ENCODE data around the gene C1orf159.
A peak's percentile ranks its signal among the peaks of the same experiment; 100 is the strongest.
"Not testable (repeated sequence)": the region's sequence is repeated elsewhere in the genome, so short reads cannot be mapped to it uniquely, and the experiment has no call there.

The C1orf159 gene

DNA sequence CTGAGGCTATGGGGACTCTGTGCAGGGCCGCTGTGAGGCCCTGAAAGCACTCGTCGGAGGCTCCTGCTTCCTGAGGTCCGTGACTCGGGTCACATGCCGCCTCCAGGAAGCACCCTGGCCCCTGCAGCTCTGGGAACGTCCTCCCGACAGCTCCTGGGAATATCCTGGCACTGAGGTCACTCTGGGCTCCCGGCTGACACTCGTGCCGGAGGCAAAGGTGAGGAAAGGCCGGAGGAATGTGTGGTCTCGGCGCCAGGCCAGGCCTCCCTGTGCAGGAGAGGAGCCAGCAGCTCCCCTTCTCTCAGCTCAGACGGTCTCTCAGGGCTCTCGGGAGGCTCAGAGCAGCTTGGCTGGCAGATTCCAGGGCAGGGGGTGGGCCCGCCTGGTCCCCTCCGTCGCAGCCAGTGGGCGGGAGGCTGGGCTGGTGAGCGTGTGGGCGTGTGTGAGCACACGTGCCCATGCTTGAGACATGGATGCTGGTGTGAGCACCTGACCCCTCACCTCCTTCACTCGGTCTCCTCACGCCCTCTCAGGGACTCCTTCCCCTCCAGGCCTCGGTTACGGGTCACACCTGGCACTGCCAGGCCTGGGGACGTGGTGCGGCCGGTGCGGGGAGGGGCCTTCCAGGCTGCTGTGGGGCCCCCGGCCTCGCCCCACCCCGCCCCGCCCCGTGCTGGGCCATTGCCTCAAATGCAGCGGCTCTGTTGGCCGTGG, 36.3 kb downstream of the C1orf159 start:
- Histone ChIP-seq H3K4me3 (ENCODE audit: low read length in 2 of 2) (peak overlapping the region; percentile 31 to 56), H3K27ac (replicated peaks; ENCODE audit: low read length) (peak overlapping the region; percentile 21)

DNA sequence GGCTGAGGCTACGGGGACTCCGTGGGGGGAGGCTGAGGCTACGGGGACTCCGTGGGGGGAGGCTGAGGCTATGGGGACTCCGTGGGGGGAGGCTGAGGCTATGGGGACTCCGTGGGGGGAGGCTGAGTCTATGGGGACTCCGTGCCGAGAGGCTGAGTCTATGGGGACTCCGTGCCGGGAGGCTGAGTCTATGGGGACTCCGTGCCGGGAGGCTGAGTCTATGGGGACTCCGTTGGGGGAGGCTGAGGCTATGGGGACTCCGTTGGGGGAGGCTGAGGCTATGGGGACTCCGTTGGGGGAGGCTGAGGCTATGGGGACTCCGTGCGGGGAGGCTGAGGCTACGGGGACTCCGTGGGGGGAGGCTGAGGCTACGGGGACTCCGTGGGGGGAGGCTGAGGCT, 38.5 kb downstream of the C1orf159 start:
- H2BK12ac ChIP-seq (ENCODE audit: low read length); H3K18ac ChIP-seq (ENCODE audit: low read length); H4K8ac ChIP-seq (ENCODE audit: low read depth, low read length); H3K4me2 ChIP-seq (ENCODE audit: insufficient read depth, low read length, poor library complexity, severe bottlenecking); H4K91ac ChIP-seq (ENCODE audit: low read depth, low read length, poor library complexity); H3K23ac ChIP-seq (ENCODE audit: low read depth, low read length, poor library complexity); H3K9ac ChIP-seq (ENCODE audit: low read depth, low read length, poor library complexity); H3K9me3 ChIP-seq (replicated peaks in 1 of 2; ENCODE audit: control insufficient read depth in 2 of 2, insufficient read depth in 1 of 2, low read depth in 1 of 2, low read length in 2 of 2); DNase-seq (ENCODE audit: low spot score); H2BK5ac ChIP-seq (ENCODE audit: low read length); H3K79me1 ChIP-seq (ENCODE audit: low read depth, low read length); H3K4ac ChIP-seq (ENCODE audit: low read length); H2AK5ac ChIP-seq (ENCODE audit: low read depth, low read length); H3K27ac ChIP-seq (replicated peaks; ENCODE audit: low read length); H3K4me3 ChIP-seq (ENCODE audit: low read length in 2 of 2); H2BK120ac ChIP-seq (ENCODE audit: low read depth, low read length); H2AFZ ChIP-seq (ENCODE audit: low read length); H2BK15ac ChIP-seq (ENCODE audit: low read length); H3K14ac ChIP-seq (ENCODE audit: low read length); H3K36me3 ChIP-seq (replicated peaks in 1 of 2; ENCODE audit: control insufficient read depth in 2 of 2, insufficient read depth in 2 of 2, low read length in 2 of 2): not testable (repeated sequence)
- Histone ChIP-seq H3K4me1 (ENCODE audit: control insufficient read depth in 2 of 2, insufficient read depth in 1 of 2, low read depth in 1 of 2, low read length in 2 of 2) (peaks cover 10 to 11% of the 10 kb centered on the region in 2 donors), H3K27me3 (ENCODE audit: control insufficient read depth in 3 of 3, insufficient read depth in 3 of 3, low read depth in 1 of 3, low read length in 3 of 3) (peaks cover 0 to 33% (median 0%) of the 10 kb centered on the region in 3 experiments)
- no CpG with 5 or more reads among the region's 21 CpGs for WGBS, 2 donors (ENCODE audit: extremely low coverage in 2 of 2, insufficient read length in 2 of 2, insufficient replicate concordance in 1 of 2)

More for the DNA sequence above, 36.3 kb downstream of the C1orf159 start:
- peak overlapping the region; percentile 53 for H3K9ac ChIP-seq (ENCODE audit: low read depth, low read length, poor library complexity)
- H3K14ac ChIP-seq (ENCODE audit: low read length), result no peak overlapping the region
- H3K79me1 ChIP-seq (ENCODE audit: low read depth, low read length), result peaks cover under 1% of the 10 kb centered on the region
- no CpG with 5 or more reads among the region's 38 CpGs for WGBS, 2 donors (ENCODE audit: extremely low coverage in 2 of 2, insufficient read length in 2 of 2, insufficient replicate concordance in 1 of 2)
- peak overlapping the region; percentile 63 for H2BK12ac ChIP-seq (ENCODE audit: low read length)
- H2AK5ac ChIP-seq (ENCODE audit: low read depth, low read length), result peak overlapping the region; percentile 41
- peak overlapping the region; percentile 61 for H3K4me2 ChIP-seq (ENCODE audit: insufficient read depth, low read length, poor library complexity, severe bottlenecking)
- peaks cover 9 to 11% of the 10 kb centered on the region in 2 donors for H3K4me1 ChIP-seq (ENCODE audit: control insufficient read depth in 2 of 2, insufficient read depth in 1 of 2, low read depth in 1 of 2, low read length in 2 of 2)
- peak overlapping the region; percentile 25 for H2BK15ac ChIP-seq (ENCODE audit: low read length)
- peaks cover 0 to 2% of the 10 kb centered on the region in 2 donors for H3K36me3 ChIP-seq (replicated peaks in 1 of 2; ENCODE audit: control insufficient read depth in 2 of 2, insufficient read depth in 2 of 2, low read length in 2 of 2)
- H2AFZ ChIP-seq (ENCODE audit: low read length), result peak overlapping the region; percentile 85
- peaks cover 0 to 12% (median 0%) of the 10 kb centered on the region in 3 experiments for H3K27me3 ChIP-seq (ENCODE audit: control insufficient read depth in 3 of 3, insufficient read depth in 3 of 3, low read depth in 1 of 3, low read length in 3 of 3)
- peak overlapping the region; percentile 54 for H2BK120ac ChIP-seq (ENCODE audit: low read depth, low read length)
- peak; percentile 63 for DNase-seq (ENCODE audit: low spot score)
- H3K18ac ChIP-seq (ENCODE audit: low read length), result peak overlapping the region; percentile 92
- peak overlapping the region; percentile 70 for H4K8ac ChIP-seq (ENCODE audit: low read depth, low read length)
- peak overlapping the region; percentile 90 for H2BK5ac ChIP-seq (ENCODE audit: low read length)
- no peak overlapping the region for H4K91ac ChIP-seq (ENCODE audit: low read depth, low read length, poor library complexity)
- H3K4ac ChIP-seq (ENCODE audit: low read length), result peak overlapping the region; percentile 17
- peak overlapping the region; percentile 95 for H3K23ac ChIP-seq (ENCODE audit: low read depth, low read length, poor library complexity)
- no peaks in the 10 kb centered on the region for H3K9me3 ChIP-seq (replicated peaks in 1 of 2; ENCODE audit: control insufficient read depth in 2 of 2, insufficient read depth in 1 of 2, low read depth in 1 of 2, low read length in 2 of 2)

DNA sequence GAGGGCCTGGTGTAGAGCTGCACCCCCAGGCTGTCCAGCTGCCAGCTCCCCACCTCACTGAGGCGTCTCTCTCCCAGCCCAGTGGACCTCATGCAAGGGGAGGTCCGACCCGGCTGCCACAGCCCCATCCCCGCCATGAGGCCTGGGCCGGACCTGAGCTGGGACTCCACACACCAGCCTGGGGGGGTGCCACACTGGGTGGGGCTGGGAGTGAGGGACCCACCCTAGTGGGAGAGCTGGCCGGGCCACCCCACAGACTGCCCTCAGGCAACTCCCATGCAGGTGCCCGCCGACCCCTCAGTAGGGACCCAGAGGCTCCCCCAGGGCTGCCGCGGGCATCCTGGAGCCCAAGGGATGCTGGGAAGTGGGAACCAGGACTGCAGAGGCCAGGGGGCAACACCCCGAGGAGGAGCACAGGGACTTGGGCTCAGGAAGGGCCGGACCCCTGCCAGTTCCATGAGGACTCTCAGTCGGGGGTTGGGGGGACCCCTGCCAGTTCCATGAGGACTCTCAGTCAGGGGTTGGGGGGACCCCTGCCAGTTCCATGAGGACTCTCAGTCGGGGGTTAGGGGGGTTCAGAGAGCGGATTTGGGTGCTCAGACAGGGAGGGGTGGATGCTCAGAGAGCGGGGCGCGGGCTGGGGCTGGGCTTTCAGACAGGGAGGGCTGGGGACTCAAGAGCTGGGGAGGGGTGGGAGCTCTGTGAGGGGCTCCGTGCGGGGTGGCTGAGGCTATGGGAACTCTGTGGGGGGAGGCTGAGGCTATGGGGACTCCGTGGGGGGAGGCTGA, 40.5 kb downstream of the C1orf159 start:
- Histone ChIP-seq H3K4me1 (ENCODE audit: control insufficient read depth in 2 of 2, insufficient read depth in 1 of 2, low read depth in 1 of 2, low read length in 2 of 2) (peaks cover 12 to 17% of the 10 kb centered on the region in 2 donors), H3K4ac (ENCODE audit: low read length) (peak overlapping the region; percentile 23), H2BK5ac (ENCODE audit: low read length) (peak overlapping the region; percentile 11), H2AFZ (ENCODE audit: low read length) (no peak overlapping the region), H3K9me3 (replicated peaks in 1 of 2; ENCODE audit: control insufficient read depth in 2 of 2, insufficient read depth in 1 of 2, low read depth in 1 of 2, low read length in 2 of 2) (no peaks in the 10 kb centered on the region), H3K18ac (ENCODE audit: low read length) (peak overlapping the region; percentile 87), H3K14ac (ENCODE audit: low read length) (no peak overlapping the region), H2AK5ac (ENCODE audit: low read depth, low read length) (peak overlapping the region; percentile 75), H3K9ac (ENCODE audit: low read depth, low read length, poor library complexity) (no peak overlapping the region), H3K4me2 (ENCODE audit: insufficient read depth, low read length, poor library complexity, severe bottlenecking) (no peak overlapping the region), H3K23ac (ENCODE audit: low read depth, low read length, poor library complexity) (peak overlapping the region; percentile 95), H3K27ac (replicated peaks; ENCODE audit: low read length) (no peak overlapping the region), H2BK12ac (ENCODE audit: low read length) (peak overlapping the region; percentile 94), H2BK120ac (ENCODE audit: low read depth, low read length) (no peak overlapping the region), H3K79me1 (ENCODE audit: low read depth, low read length) (peaks cover 2% of the 10 kb centered on the region), H4K91ac (ENCODE audit: low read depth, low read length, poor library complexity) (peak overlapping the region; percentile 94), H3K27me3 (ENCODE audit: control insufficient read depth in 3 of 3, insufficient read depth in 3 of 3, low read depth in 1 of 3, low read length in 3 of 3) (peaks cover 0 to 46% (median 0%) of the 10 kb centered on the region in 3 experiments), H2BK15ac (ENCODE audit: low read length) (peak overlapping the region; percentile 98), H4K8ac (ENCODE audit: low read depth, low read length) (no peak overlapping the region), H3K36me3 (replicated peaks in 1 of 2; ENCODE audit: control insufficient read depth in 2 of 2, insufficient read depth in 2 of 2, low read length in 2 of 2) (no peaks in the 10 kb centered on the region), H3K4me3 (ENCODE audit: low read length in 2 of 2) (no peak overlapping the region)
- no CpG with 5 or more reads among the region's 21 CpGs for WGBS, 2 donors (ENCODE audit: extremely low coverage in 2 of 2, insufficient read length in 2 of 2, insufficient replicate concordance in 1 of 2)
- no peak for DNase-seq (ENCODE audit: low spot score)
